ENCODE measurements around the gene CA6.

DNA sequence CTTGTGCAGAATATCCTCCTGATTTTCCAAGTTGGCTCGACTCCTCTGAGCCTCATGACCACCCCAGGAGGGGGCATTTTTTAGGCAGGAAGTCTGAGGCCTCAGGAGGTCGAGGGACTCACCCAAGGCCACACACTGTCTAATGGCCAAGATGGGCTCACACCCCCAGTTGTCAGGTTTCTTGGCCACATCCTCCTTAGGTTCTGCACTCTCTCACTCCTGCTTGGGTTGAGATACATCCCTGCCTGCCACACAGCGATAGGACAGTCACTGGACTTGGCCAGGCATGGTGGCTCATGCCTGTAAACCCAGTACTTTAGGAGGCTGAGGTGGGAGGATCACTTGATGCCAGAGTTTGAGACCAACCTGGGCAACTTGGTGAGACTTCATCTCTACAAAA is 4.6 kb downstream of the CA6 start:
- TF ChIP-seq, protein P1, sequence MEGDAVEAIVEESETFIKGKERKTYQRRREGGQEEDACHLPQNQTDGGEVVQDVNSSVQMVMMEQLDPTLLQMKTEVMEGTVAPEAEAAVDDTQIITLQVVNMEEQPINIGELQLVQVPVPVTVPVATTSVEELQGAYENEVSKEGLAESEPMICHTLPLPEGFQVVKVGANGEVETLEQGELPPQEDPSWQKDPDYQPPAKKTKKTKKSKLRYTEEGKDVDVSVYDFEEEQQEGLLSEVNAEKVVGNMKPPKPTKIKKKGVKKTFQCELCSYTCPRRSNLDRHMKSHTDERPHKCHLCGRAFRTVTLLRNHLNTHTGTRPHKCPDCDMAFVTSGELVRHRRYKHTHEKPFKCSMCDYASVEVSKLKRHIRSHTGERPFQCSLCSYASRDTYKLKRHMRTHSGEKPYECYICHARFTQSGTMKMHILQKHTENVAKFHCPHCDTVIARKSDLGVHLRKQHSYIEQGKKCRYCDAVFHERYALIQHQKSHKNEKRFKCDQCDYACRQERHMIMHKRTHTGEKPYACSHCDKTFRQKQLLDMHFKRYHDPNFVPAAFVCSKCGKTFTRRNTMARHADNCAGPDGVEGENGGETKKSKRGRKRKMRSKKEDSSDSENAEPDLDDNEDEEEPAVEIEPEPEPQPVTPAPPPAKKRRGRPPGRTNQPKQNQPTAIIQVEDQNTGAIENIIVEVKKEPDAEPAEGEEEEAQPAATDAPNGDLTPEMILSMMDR (IDR thresholded peaks at IDR 0.05), result no peak
- TF ChIP-seq POLR2A (IDR thresholded peaks at IDR 0.05), result no peak
